NCI-H2196 (cell line): Measurements from ENCODE around the gene CCDC116.
"Not testable (repeated sequence)": the region's sequence is repeated elsewhere in the genome, so short reads cannot be mapped to it uniquely, and the experiment has no call there.

Experiments
- DNase-seq: peaks from one replicate; lab custom pipeline; 2025; ENCODE audit not compliant: unreplicated experiment; lab: John Stamatoyannopoulos, UW

The CCDC116 gene

DNA sequence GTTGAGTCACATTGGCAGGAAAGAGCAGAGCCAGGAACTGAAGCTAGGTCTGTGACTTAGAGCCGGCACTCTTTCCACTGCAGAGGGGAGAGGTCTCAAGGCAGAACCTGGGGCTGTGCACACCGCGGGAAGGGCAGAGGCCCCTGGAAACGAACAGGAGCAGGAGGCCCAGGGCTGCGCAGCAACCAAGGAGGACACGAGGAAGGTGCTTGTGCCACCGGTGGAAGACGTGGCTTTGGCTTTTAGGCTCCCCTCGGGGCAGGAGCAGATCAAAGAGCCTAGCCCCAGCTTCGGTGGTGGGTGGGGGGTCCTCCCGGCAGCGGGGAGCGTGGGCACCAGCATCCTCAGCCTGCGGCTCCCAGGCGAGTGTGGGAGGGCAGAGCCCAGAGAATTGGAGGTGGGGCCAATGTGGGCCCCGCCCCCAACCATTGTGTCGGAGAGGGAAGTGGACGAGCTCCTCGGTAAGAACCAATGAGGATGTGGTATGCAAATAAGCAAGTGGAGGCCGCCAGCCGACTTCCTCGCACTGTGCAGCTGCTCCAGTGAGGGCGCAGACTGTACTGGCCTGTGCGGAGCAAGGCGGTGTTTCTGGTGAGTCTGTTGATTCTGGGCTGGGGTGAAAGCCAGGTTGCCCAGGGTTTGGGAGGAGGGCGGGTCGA is at the start of gene CCDC116:
Gene CCDC116, plus strand, starts transcription at position 524 of the 659 bp plus-strand sequence. CDS start 422 bp downstream, outside the sequence.
- peak; percentile 69 for DNase-seq

DNA sequence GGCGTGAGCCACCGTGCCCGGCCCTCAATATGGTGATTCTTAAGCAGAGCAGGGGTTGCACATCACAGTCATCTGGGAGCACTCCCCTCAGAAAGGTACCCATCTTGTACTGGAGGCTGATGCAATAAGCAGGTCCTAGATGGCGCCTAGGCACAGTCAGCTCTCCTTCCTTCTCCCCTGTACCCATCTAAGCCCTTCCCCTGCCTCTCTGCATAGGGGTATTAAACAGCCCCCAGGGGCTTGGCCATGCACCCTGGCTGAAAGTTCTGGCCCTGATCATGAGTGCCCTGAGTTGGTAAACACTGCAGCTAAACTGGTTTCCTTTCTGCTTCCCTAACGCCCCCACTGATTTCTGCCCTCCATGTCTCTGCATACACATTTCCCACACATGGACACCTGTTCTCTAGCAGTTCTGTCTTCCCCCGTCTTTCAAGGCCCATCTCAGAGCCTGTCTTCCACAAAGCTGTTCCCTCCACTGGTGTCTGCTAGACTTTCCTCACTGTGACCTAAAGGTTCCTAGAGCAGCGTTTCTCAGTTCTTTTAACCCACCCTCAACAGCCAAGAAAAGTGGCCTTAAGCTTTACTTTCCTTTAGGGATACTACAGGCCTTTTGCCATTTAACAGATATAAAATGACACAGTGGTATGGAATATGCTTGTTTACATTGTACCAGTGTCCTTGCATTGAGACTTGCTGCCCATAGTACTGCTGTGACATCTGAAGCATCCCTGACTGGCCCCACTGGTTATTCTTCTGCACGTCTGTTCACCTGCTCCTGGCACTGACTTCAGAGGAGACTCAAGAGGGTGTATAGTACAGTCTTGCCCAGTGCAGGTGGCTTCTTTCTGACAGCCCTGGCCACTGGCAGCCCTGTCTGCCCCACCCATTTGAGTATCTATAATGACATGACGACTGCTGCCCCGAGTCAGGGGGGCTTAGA is 49.5 kb upstream of the CCDC116 start:
- peak; percentile 9 for DNase-seq

DNA sequence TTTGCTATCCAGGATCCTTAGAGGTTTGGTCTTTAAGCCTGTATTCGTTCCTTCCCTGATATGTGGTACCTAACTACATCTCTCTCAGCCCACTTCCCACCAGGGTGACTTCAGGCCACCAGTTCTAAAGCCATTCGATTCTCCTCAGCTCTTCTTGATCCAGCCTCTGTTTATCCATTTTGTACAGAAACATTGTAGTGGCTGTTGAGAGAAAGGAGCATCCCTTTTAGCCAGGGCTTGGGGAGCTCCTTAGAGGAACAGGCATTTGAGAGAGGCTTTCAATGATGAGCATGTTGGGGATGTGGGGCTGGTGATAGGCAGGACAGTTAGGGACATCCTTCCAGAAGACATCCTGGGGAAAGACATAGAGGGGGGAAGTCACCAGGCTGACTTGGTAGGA is 47.2 kb upstream of the CCDC116 start:
- DNase-seq = no peak

- no peak for DNase-seq
These were observed 44.6 kb upstream of the CCDC116 start for GRCh38 chr22:21587803-21588611.

DNA sequence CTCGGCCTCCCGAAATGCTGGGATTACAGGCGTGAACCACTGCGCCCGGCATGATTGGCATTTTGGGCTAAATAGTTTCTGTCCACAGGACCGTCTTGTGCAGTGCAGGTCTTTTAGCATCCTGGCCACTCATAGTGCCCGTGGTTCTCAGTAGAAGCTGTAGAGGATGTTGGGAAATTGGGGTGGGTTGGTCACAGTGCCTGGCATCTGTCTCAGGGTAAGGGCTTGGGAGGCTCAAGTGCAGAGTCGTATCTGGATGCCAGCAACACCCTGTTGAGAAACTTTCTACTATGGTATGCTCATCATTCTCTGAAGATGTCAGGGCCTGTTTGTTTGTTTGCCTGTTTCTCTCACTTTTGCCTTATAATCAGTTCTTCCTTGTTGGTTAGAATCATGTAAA is 43.2 kb upstream of the CCDC116 start:
- no peak for DNase-seq

GRCh38 chr22:21590809-21591641 is 41.5 kb upstream of the CCDC116 start:
- DNase-seq = no peak

DNA sequence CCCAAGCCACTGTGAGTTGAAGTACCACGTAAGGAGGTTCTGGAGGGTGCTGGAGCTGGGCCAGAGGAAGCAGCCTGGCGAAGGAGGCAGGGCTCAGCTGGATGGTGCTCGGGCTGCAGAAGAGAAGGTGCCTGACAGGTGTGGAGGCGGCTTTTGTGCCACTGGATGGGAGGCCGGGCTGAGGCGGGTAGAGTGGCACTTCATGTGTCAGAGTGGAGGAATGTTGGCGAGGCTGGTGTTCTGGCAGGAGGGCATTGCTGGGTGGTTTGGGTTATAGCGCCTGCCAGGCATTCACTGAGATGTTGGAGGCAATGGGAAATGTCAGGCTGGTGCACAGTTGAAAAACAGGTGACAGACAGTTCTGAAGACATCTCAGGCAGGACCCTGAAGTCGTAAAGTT is 40.9 kb upstream of the CCDC116 start:
- no peak for DNase-seq

- DNase-seq = no peak
These were observed 40.1 kb upstream of the CCDC116 start for GRCh38 chr22:21592422-21592821.

DNA sequence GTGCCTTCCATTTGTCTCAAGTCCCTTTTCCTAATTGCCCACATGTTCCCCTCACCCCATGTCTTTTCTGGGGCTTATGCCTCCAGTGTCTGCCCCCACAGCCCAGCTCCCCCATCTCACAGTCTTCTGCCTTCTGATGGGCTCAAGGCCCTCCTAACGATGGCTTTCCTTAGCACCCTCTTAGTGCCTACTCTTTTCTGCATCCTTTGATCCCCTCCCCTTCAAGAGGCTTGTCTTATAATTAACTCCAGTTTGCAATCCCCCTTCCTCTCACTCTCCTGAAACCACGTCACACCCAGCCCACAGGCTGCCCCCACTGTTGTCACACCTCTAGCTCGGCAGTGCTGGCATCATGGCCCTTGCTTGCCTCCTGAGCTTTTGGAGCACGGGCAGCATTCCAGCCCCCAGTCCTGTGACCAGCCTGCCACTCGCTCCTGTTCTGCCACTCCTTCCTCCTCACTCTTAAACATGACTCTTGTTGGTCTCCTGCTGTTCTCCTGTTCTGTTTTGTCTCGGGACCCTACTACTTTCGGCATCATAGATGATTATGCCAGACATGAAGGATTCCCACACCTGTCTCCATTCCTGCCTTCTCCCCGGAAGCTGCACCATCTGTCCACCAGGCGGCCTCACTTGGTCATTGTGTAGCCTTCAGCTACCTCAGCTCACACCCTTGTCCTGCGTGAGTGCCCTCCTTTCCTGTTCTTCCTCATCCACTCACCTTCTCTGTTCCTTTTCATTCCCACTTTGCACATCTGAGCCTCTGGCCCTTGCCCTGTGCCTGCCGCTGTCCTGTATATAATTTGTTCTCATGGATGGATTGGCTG is 38.9 kb upstream of the CCDC116 start:
- no peak for DNase-seq

- DNase-seq = no peak
These were observed 37.6 kb upstream of the CCDC116 start for GRCh38 chr22:21594865-21595452.

GRCh38 chr22:21596356-21597135 is 36.0 kb upstream of the CCDC116 start:
- DNase-seq = not testable (repeated sequence)

- no peak for DNase-seq
These were observed 34.3 kb upstream of the CCDC116 start for GRCh38 chr22:21598302-21598701.

- no peak for DNase-seq
These were observed 33.3 kb upstream of the CCDC116 start for GRCh38 chr22:21599053-21599893.

GRCh38 chr22:21602579-21602978 is 30.0 kb upstream of the CCDC116 start:
- DNase-seq = no peak

DNA sequence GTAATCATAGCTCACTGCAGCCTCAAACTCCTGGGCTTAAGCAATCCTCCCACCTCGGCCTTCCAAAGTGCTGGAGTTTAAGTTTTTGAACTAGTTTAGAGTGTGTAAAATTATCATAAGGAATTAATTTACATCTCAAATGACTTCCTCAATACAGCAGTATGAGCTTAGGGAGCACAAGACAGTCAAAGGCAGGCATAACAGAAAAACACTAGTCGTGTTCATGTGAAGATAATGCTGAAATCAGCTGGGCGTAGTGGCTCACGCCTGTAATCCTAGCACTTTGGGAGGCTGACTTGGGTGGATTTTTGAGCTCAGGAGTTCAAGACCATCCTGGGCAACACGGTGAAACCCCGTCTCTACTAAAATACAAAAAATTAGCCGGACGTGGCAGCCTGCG is 28.6 kb upstream of the CCDC116 start:
- DNase-seq = no peak

GRCh38 chr22:21605887-21606564 is 26.5 kb upstream of the CCDC116 start:
- DNase-seq = no peak

- DNase-seq = no peak
These were observed 25.8 kb upstream of the CCDC116 start for GRCh38 chr22:21606775-21607174.
